ENCODE measurements around the gene EXOC6B. TPM values are rescaled to one million over a fixed set of nuclear protein-coding genes. Genes with fewer than 3 reads are reported as not detected.

Gene EXOC6B
- total RNA-seq, 2 donors from 2014 or later: 11.7 to 12.9 TPM

DNA sequence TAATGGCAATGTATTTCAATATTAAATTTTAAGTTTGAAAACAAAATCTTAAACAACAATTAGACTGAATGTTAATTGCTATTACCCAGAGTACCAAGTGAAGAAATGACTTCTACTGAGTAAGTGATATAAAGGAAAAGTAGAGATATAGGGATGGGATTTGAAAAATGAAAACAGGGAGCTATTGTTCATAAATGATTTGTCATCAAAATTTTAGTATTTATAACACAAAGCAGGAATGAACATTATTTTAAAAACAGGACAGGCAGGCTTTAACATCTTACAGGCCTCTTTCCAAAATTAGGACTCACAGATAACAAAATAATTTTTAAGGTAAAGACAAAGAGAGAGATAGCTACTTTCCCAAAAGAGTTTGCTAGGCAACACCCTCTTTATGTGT is 3.9 kb downstream of the EXOC6B start:
- Histone ChIP-seq H3K4me1 (peaks cover 10% of the 10 kb centered on the region), H3K27ac (no peak overlapping the region), H3K27me3 (no peaks in the 10 kb centered on the region), H3K4me3 (no peak overlapping the region), H3K36me3 (replicated peaks in 1 of 2; ENCODE audit: insufficient read depth in 1 of 2, low read depth in 2 of 2) (no peaks in the 10 kb centered on the region), H3K9me3 (no peaks in the 10 kb centered on the region)
- intact Hi-C loops (cut with DNase I): no loop called here
- no peak for ATAC-seq
- TF ChIP-seq, protein P1, sequence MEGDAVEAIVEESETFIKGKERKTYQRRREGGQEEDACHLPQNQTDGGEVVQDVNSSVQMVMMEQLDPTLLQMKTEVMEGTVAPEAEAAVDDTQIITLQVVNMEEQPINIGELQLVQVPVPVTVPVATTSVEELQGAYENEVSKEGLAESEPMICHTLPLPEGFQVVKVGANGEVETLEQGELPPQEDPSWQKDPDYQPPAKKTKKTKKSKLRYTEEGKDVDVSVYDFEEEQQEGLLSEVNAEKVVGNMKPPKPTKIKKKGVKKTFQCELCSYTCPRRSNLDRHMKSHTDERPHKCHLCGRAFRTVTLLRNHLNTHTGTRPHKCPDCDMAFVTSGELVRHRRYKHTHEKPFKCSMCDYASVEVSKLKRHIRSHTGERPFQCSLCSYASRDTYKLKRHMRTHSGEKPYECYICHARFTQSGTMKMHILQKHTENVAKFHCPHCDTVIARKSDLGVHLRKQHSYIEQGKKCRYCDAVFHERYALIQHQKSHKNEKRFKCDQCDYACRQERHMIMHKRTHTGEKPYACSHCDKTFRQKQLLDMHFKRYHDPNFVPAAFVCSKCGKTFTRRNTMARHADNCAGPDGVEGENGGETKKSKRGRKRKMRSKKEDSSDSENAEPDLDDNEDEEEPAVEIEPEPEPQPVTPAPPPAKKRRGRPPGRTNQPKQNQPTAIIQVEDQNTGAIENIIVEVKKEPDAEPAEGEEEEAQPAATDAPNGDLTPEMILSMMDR (IDR thresholded peaks at IDR 0.05): no peak
- TF ChIP-seq POLR2A (IDR thresholded peaks at IDR 0.05): no peak
- DNase-seq: no peak

DNA sequence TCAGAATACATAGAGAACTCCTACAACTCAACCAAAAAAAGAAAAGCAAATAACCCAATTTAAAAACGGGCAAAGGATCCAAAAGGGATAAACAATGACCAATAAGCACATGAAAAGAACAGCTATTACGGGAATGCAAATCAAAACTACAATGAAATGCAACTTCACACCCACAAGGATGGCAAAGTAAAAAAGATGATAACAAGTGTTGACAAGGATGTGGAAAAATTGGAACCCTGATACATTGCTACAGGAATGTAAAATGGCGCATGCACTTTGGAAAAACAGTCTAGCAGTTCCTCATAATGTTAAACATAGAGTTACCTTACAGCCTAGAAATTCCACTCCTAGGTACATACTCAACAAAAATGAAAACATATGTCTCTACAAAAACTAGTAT is 4.7 kb downstream of the EXOC6B start:
- no peak for TF ChIP-seq POLR2A (IDR thresholded peaks at IDR 0.05)
- TF ChIP-seq, protein P1 (IDR thresholded peaks at IDR 0.05): no peak

DNA sequence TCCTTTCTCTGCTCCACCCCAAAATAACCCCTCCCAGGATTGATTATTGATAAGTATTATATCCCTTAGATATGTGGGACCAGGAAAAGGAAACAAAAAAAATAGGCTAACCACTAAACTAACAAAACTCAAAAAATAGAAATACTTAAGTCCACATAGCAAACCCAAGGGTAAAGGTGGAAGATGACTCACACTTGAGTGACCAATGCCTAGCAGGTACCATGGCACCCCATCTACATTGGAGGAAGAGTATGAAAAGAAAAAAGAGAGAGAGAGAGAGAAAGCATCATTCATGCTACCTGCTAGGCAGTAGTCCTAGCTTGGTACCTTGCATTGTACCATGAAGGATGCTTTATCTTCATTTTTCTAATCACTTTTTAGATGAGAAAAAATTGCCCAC is 6.3 kb downstream of the EXOC6B start:
- ATAC-seq: no peak
- H3K4me1 ChIP-seq: peaks cover 4% of the 10 kb centered on the region
- intact Hi-C loops (cut with DNase I): no loop called here
- H3K27ac ChIP-seq: no peak overlapping the region
- no peaks in the 10 kb centered on the region for H3K27me3 ChIP-seq
- H3K36me3 ChIP-seq (replicated peaks in 1 of 2; ENCODE audit: insufficient read depth in 1 of 2, low read depth in 2 of 2): no peaks in the 10 kb centered on the region
- H3K4me3 ChIP-seq: no peak overlapping the region
- TF ChIP-seq, protein P1 (IDR thresholded peaks at IDR 0.05): no peak
- TF ChIP-seq POLR2A (IDR thresholded peaks at IDR 0.05): no peak
- no peak for DNase-seq
- H3K9me3 ChIP-seq: no peaks in the 10 kb centered on the region

More for the DNA sequence above, 4.7 kb downstream of the EXOC6B start:
- ATAC-seq (no peak), DNase-seq (no peak)
- intact Hi-C loops (cut with DNase I): no loop called here
- 92 to 98% methylated on average over 3 of the region's 3 CpGs for WGBS, 2 donors
- Histone ChIP-seq H3K4me1 (peaks cover 10% of the 10 kb centered on the region), H3K36me3 (replicated peaks in 1 of 2; ENCODE audit: insufficient read depth in 1 of 2, low read depth in 2 of 2) (no peaks in the 10 kb centered on the region), H3K9me3 (no peaks in the 10 kb centered on the region), H3K27me3 (no peaks in the 10 kb centered on the region), H3K4me3 (no peak overlapping the region), H3K27ac (no peak overlapping the region)

DNA sequence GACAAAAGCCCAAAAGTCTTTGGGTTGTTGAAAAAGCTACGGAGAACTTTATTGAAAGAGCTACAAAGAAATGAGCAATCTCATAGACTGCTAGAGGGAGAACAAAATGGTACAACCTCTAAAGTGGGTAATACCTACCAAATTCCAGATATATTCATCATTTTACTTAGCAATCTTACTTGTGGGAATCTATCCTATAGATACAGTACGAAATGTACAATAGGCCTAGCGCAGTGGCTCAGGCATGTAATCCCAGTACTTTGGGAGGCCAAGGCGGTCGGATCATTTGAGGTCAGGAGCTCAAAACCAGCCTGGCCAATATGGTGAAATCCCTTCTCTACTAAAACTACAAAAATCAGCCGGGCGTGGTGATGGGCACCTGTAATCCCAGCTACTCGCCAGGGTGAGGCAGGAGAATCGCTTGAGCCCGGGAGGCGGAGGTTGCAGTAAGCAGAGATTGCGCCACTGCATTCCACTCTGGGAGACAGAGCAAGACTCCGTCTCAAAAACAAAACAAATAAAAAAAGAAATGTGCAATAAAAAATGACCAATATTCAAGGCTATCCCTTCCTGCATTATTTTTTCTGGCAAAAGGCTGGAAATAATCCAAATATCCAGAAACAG is 10.1 kb downstream of the EXOC6B start:
- intact Hi-C loops (cut with DNase I): no loop called here
- DNase-seq (no peak), ATAC-seq (no peak)
- no peaks in the 10 kb centered on the region for H3K9me3 ChIP-seq
- 92 to 94% methylated on average over 12 to 13 of the region's 13 CpGs for WGBS, 2 donors
- no peak overlapping the region for H3K27ac ChIP-seq
- no peak overlapping the region for H3K4me3 ChIP-seq
- TF ChIP-seq, protein P1 (IDR thresholded peaks at IDR 0.05): no peak
- no peak for TF ChIP-seq POLR2A (IDR thresholded peaks at IDR 0.05)
- no peaks in the 10 kb centered on the region for H3K36me3 ChIP-seq (replicated peaks in 1 of 2; ENCODE audit: insufficient read depth in 1 of 2, low read depth in 2 of 2)
- no peaks in the 10 kb centered on the region for H3K4me1 ChIP-seq
- H3K27me3 ChIP-seq: no peaks in the 10 kb centered on the region

DNA sequence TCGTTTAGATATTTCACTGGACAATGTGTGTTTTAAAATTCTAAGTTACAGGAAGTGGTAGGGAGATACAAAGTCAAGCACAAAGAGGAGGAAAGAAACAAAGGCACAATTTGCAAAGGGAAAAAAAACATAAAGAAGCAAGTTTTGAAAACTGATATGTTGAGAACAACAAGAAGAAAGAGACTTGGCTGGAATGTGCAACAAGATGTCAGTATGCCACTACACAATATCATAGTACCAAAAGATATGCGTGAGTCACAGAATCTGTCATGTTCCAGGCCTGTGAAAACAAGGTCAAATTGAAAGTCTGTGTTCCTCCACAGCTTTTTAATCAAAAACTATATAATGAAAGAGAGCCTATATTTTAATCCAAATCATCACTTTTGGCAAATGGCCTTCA is 12.0 kb downstream of the EXOC6B start:
- WGBS, 2 donors: 68 to 72% methylated on average over 2 of the region's 2 CpGs

More for the DNA sequence above, 12.0 kb downstream of the EXOC6B start:
- Histone ChIP-seq H3K36me3 (replicated peaks in 1 of 2; ENCODE audit: insufficient read depth in 1 of 2, low read depth in 2 of 2) (no peaks in the 10 kb centered on the region), H3K4me3 (no peak overlapping the region), H3K27ac (no peak overlapping the region), H3K9me3 (no peaks in the 10 kb centered on the region), H3K27me3 (no peaks in the 10 kb centered on the region), H3K4me1 (no peaks in the 10 kb centered on the region)
- TF ChIP-seq, protein P1 (IDR thresholded peaks at IDR 0.05): no peak
- no peak for TF ChIP-seq POLR2A (IDR thresholded peaks at IDR 0.05)
- intact Hi-C loops (cut with DNase I): no loop called here
- ATAC-seq (no peak), DNase-seq (no peak)

Data from body of pancreas (tissue), 4 donors.